K562 (cell line): ENCODE data around the gene PALM3. TPM values are rescaled to one million over a fixed set of nuclear protein-coding genes. Genes with fewer than 3 reads are reported as not detected.

Source experiments
- ATF7 ChIP-seq: fragments of 450-650 bp; IDR thresholded peaks from 2 replicates; pipeline ENCODE4 v1.7.1; 2014; ENCODE audit warnings: mild to moderate bottlenecking, moderate library complexity
- CBFA2T2 ChIP-seq: fragments of 450-650 bp; conservative IDR thresholded peaks from 2 replicates; pipeline ENCODE4 v1.6.1; 2017; ENCODE audit warnings: mild to moderate bottlenecking
- CTBP1 ChIP-seq: fragments of 450-650 bp; IDR thresholded peaks from 2 replicates; pipeline ENCODE4 v1.6.1; 2016; ENCODE audit warnings: borderline replicate concordance
- DLX4 ChIP-seq: fragments of 250-450 bp; sonication (Bioruptor Pico); IDR thresholded peaks from 2 replicates; pipeline ENCODE4 v1.6.1; 2021; ENCODE audit warnings: mild to moderate bottlenecking
- GATA2 ChIP-seq: sonication (generic); formaldehyde crosslinking; IDR thresholded peaks from 2 replicates; pipeline ENCODE4 v1.4.0; 2020; ENCODE audit warnings: mild to moderate bottlenecking, missing genetic modification reagents
- GTF2E2 ChIP-seq: fragments of 200-800 bp; sonication (Bioruptor generic); IDR thresholded peaks from 2 replicates; pipeline ENCODE4 v1.6.1; 2016; ENCODE audit warnings: missing genetic modification characterization, missing compliant biosample characterization
- GTF3C2 ChIP-seq: IDR thresholded peaks from 3 replicates; pipeline ENCODE4 v1.6.1; 2011; ENCODE audit warnings: borderline replicate concordance, mild to moderate bottlenecking, moderate library complexity; ENCODE audit not compliant: insufficient read length; ENCODE audit errors: extremely low read depth
- MCM7 ChIP-seq, 2 experiments: fragments of 450-650 bp; IDR thresholded peaks; 2 replicates each; pipeline ENCODE4 v1.6.1; 2016 to 2018
- MED1 ChIP-seq: sonication (generic); formaldehyde crosslinking; IDR thresholded peaks from 2 replicates; pipeline ENCODE4 v1.8.1; 2023; ENCODE audit warnings: missing genetic modification reagents, borderline replicate concordance
- MYBL2 ChIP-seq, 2 experiments: fragments of 450-650 bp in 1 of 2; sonication (generic) in 1 of 2; formaldehyde crosslinking in 1 of 2; IDR thresholded peaks; 2 replicates each; pipeline versions ENCODE4 v1.6.1 to v1.8.1; 2017 to 2022; ENCODE audit warnings: borderline replicate concordance in 1 of 2, inconsistent platforms in 1 of 2, low read depth in 1 of 2, mild to moderate bottlenecking in 1 of 2, missing genetic modification reagents in 1 of 2, moderate library complexity in 1 of 2
- NCOA2 ChIP-seq, 2 experiments: fragments of 450-650 bp; IDR thresholded peaks; 2 replicates each; pipeline ENCODE4 v1.6.1; 2018; ENCODE audit warnings: mild to moderate bottlenecking in 2 of 2, moderate library complexity in 1 of 2; ENCODE audit not compliant: partially characterized antibody in 2 of 2
- NCOA4 ChIP-seq: fragments of 450-650 bp; IDR thresholded peaks from 2 replicates; pipeline ENCODE4 v1.6.1; 2018; ENCODE audit warnings: mild to moderate bottlenecking; ENCODE audit not compliant: partially characterized antibody
- SIN3A ChIP-seq, 2 experiments: fragments of 150-350 bp in 1 of 2; IDR thresholded peaks; 2 replicates each; pipeline ENCODE4 v1.6.1; 2011 to 2016; ENCODE audit warnings: borderline replicate concordance in 2 of 2, low read depth in 2 of 2, low read length in 2 of 2, mild to moderate bottlenecking in 2 of 2, moderate library complexity in 2 of 2; ENCODE audit not compliant: control insufficient read depth in 1 of 2
- SMARCE1 ChIP-seq: fragments of 450-650 bp; IDR thresholded peaks from 2 replicates; pipeline ENCODE4 v1.7.1; 2016; ENCODE audit warnings: mild to moderate bottlenecking
- TAL1 ChIP-seq: fragments of 450-650 bp; IDR thresholded peaks from 2 replicates; pipeline ENCODE4 v1.6.1; 2016; ENCODE audit warnings: mild to moderate bottlenecking
- TEAD1 ChIP-seq, 2 experiments: fragments of 450-650 bp in 1 of 2; sonication (generic) in 1 of 2; formaldehyde crosslinking; IDR thresholded peaks; 2 replicates each; pipeline versions ENCODE4 v1.4.0 to v1.8.0; 2020 to 2022; ENCODE audit warnings: mild to moderate bottlenecking in 2 of 2, missing genetic modification reagents in 1 of 2
- ZKSCAN8 ChIP-seq: fragments of 200-800 bp; sonication (Bioruptor generic); IDR thresholded peaks from 2 replicates; pipeline ENCODE4 v1.6.1; 2016; ENCODE audit warnings: missing genetic modification characterization, missing compliant biosample characterization
- ZMIZ1 ChIP-seq, 2 experiments: fragments of 150-350 bp in 1 of 2; IDR thresholded peaks; 2 replicates each; pipeline ENCODE4 v1.6.1; 2012 to 2016; ENCODE audit warnings: low read depth in 2 of 2, low read length in 2 of 2, mild to moderate bottlenecking in 1 of 2, moderate library complexity in 1 of 2
- ZNF668 ChIP-seq: fragments of 250-450 bp; sonication (Bioruptor Pico); IDR thresholded peaks from 2 replicates; pipeline ENCODE4 v1.8.0; 2022; ENCODE audit warnings: mild to moderate bottlenecking, inconsistent platforms
- polyA plus RNA-seq, 8 experiments: library from polyadenylated mRNA; depleted of rRNA in 4 of 8; stranded (reverse) in 5 of 8; unstranded in 3 of 8; fragments of >200 nt; fragmentation: Nextera tagmentation in 2 of 8; fragmentation: Illumina TruSeq in 1 of 8; extraction: Ambion mirVana in 2 of 8; extraction: Trizol in 1 of 8; gene quantifications; 2 replicates each; pipeline versions ENCODE4 v1.2.1 to v1.2.3, GENCODE V29; 2011 to 2014; ENCODE audit warnings: inconsistent platforms in 1 of 8, missing spikeins in 1 of 8
- total RNA-seq, 7 experiments: library from RNA; depleted of rRNA in 6 of 7; stranded (reverse); fragments of >200 nt in 6 of 7; fragmentation: Illumina TruSeq in 2 of 7; extraction: Trizol in 2 of 7; gene quantifications; 2 replicates each; pipeline versions ENCODE4 v1.2.1 to v1.2.3, GENCODE V29; 2011 to 2021; ENCODE audit warnings: low replicate concordance in 1 of 7

Gene PALM3
- total and polyA plus RNA-seq, 9 of the 15 experiments (the other 6 are each of a cell fraction or from before 2014, with no cell fraction given) = 0.07 to 9.3 (median 3.3) TPM

- TF ChIP-seq SIN3A (IDR thresholded peaks at IDR 0.05; ENCODE audit: borderline replicate concordance in 2 of 2, control insufficient read depth in 1 of 2, low read depth in 2 of 2, low read length in 2 of 2) = peak in 1 of 2 experiments; percentile 90; a peak in 1 of 4 replicates
- no peak for TF ChIP-seq MYBL2 (IDR thresholded peaks at IDR 0.05; ENCODE audit: low read depth)
- TF ChIP-seq MYBL2 (CRISPR knock-in tag; IDR thresholded peaks at IDR 0.05; ENCODE audit: borderline replicate concordance) = no peak
- TF ChIP-seq CTBP1 = peak; percentile 32
- TF ChIP-seq ATF7 = peak; percentile 87
- TF ChIP-seq MED1 (CRISPR knock-in tag) = no peak
- no peak for TF ChIP-seq GTF3C2
- TF ChIP-seq ZKSCAN8 (CRISPR knock-in tag) = no peak
- TF ChIP-seq GATA2 = no peak
- peak; percentile 61 to 96 for TF ChIP-seq TEAD1 (CRISPR knock-in tag; IDR thresholded peaks at IDR 0.05)
- TF ChIP-seq ZNF668 (CRISPR knock-in tag) = no peak
- no peak for TF ChIP-seq NCOA4
- no peak for TF ChIP-seq MCM7 (IDR thresholded peaks at IDR 0.05)
- no peak for TF ChIP-seq GTF2E2 (tag)
- TF ChIP-seq NCOA2 (IDR thresholded peaks at IDR 0.05; ENCODE audit: partially characterized antibody in 2 of 2) = no peak
- no peak for TF ChIP-seq SMARCE1
- TF ChIP-seq TAL1 = no peak
- no peak for TF ChIP-seq CBFA2T2
- no peak for TF ChIP-seq ZMIZ1 (IDR thresholded peaks at IDR 0.05; ENCODE audit: low read depth in 2 of 2, low read length in 2 of 2)
- TF ChIP-seq DLX4 (CRISPR knock-in tag) = no peak
Observed at GRCh38 chr19:14080887-14081796, 19.3 kb upstream of the PALM3 start (continued).
